Activated naive CD4-positive, alpha-beta T cell treated with anti-CD3 and anti-CD28 coated beads for 36 hours (primary cell): ENCODE data around the gene GAL. TPM values are rescaled to one million over a fixed set of nuclear protein-coding genes. Genes with fewer than 3 reads are reported as not detected.

Experiments
- CTCF ChIA-PET: fragments of 350-600 bp; sonication (Branson Sonifier 250); formaldehyde crosslinking; loops from one replicate; lab custom pipeline; 2021; ENCODE audit warnings: antibody characterized with exemption; lab: Charles Lee
- DNase-seq: peaks from one replicate; pipeline ENCODE4 v3.0.0-alpha.2; 2020
- H3K27ac Mint-ChIP-seq: one replicate; pipeline ENCODE4 v1.8.0; 2021; ENCODE audit warnings: mild to moderate bottlenecking, mixed read lengths
- H3K27me3 Mint-ChIP-seq: one replicate; pipeline ENCODE4 v1.8.0; 2021; ENCODE audit warnings: low read depth, mixed read lengths
- H3K36me3 Mint-ChIP-seq: one replicate; pipeline ENCODE4 v1.8.0; 2021; ENCODE audit warnings: low read depth, mixed read lengths
- H3K4me1 Mint-ChIP-seq: one replicate; pipeline ENCODE4 v1.8.0; 2021; ENCODE audit warnings: low read depth, mixed read lengths
- H3K4me3 Mint-ChIP-seq: one replicate; pipeline ENCODE4 v1.8.0; 2021; ENCODE audit warnings: mild to moderate bottlenecking, moderate library complexity, mixed read lengths
- H3K9me3 Mint-ChIP-seq: one replicate; pipeline ENCODE4 v1.8.0; 2021; ENCODE audit warnings: mixed read lengths
- intact Hi-C: fragments of 100-400 bp; cut with micrococcal nuclease; formaldehyde crosslinking; loops from one replicate; pipeline ENCODE4 v1.15.1; 2023
- total RNA-seq, 2 experiments: library from RNA; stranded (reverse); gene quantifications; one replicate each; pipeline ENCODE4 v1.2.3, GENCODE V29; 2021

The GAL gene
- total RNA-seq, 2 experiments from 2014 or later, result 3.6 to 3.9 TPM

- H3K4me3 Mint-ChIP-seq, result no peak overlapping the region
- intact Hi-C loops, result no loop called here
- no peak for DNase-seq
- H3K4me1 Mint-ChIP-seq, result no peaks in the 10 kb centered on the region
- no peaks in the 10 kb centered on the region for H3K27me3 Mint-ChIP-seq
- CTCF ChIA-PET, result no interaction called here
- H3K27ac Mint-ChIP-seq, result no peak overlapping the region
- H3K36me3 Mint-ChIP-seq, result no peaks in the 10 kb centered on the region
- H3K9me3 Mint-ChIP-seq, result no peaks in the 10 kb centered on the region
Measured at GRCh38 chr11:68661014-68661413, 23.3 kb upstream of the GAL start.

- CTCF ChIA-PET, result no interaction called here
- Mint-ChIP-seq H3K4me1 (no peaks in the 10 kb centered on the region), H3K9me3 (no peaks in the 10 kb centered on the region), H3K27ac (no peak overlapping the region), H3K27me3 (no peaks in the 10 kb centered on the region), H3K36me3 (no peaks in the 10 kb centered on the region), H3K4me3 (no peak overlapping the region)
- DNase-seq, result no peak
- intact Hi-C loops, result no loop called here
Measured at GRCh38 chr11:68661697-68662603, 22.4 kb upstream of the GAL start.

GRCh38 chr11:68663482-68664010 lies 20.8 kb upstream of the GAL start:
- no peaks in the 10 kb centered on the region for H3K27me3 Mint-ChIP-seq
- CTCF ChIA-PET, result no interaction called here
- DNase-seq, result no peak

GRCh38 chr11:68664141-68664540 lies 20.2 kb upstream of the GAL start:
- Mint-ChIP-seq H3K4me3 (no peak overlapping the region), H3K4me1 (no peaks in the 10 kb centered on the region), H3K9me3 (no peaks in the 10 kb centered on the region), H3K27ac (no peak overlapping the region), H3K36me3 (no peaks in the 10 kb centered on the region), H3K27me3 (no peaks in the 10 kb centered on the region)
- intact Hi-C loops, result no loop called here
- CTCF ChIA-PET, result no interaction called here
- no peak for DNase-seq

More at GRCh38 chr11:68663482-68664010, 20.8 kb upstream of the GAL start:
- intact Hi-C loops, result no loop called here
- no peak overlapping the region for H3K27ac Mint-ChIP-seq
- no peaks in the 10 kb centered on the region for H3K9me3 Mint-ChIP-seq
- no peak overlapping the region for H3K4me3 Mint-ChIP-seq
- H3K4me1 Mint-ChIP-seq, result no peaks in the 10 kb centered on the region
- H3K36me3 Mint-ChIP-seq, result no peaks in the 10 kb centered on the region

GRCh38 chr11:68664906-68665305 lies 19.4 kb upstream of the GAL start:
- CTCF ChIA-PET, result interaction anchor here (0.6 kb wide), 1 partner anchor 214 kb away, joined by 3 read pairs; no protein-coding TSS in a partner anchor
- H3K9me3 Mint-ChIP-seq, result no peaks in the 10 kb centered on the region
- no peaks in the 10 kb centered on the region for H3K4me1 Mint-ChIP-seq
- no peak overlapping the region for H3K4me3 Mint-ChIP-seq
- H3K27ac Mint-ChIP-seq, result no peak overlapping the region
- H3K27me3 Mint-ChIP-seq, result no peaks in the 10 kb centered on the region
- no peak for DNase-seq
- intact Hi-C loops, result no loop called here
- H3K36me3 Mint-ChIP-seq, result no peaks in the 10 kb centered on the region

GRCh38 chr11:68665436-68665835 lies 18.9 kb upstream of the GAL start:
- no peak for DNase-seq
- H3K9me3 Mint-ChIP-seq, result no peaks in the 10 kb centered on the region
- intact Hi-C loops, result no loop called here
- H3K27me3 Mint-ChIP-seq, result no peaks in the 10 kb centered on the region
- no peaks in the 10 kb centered on the region for H3K4me1 Mint-ChIP-seq
- no peak overlapping the region for H3K4me3 Mint-ChIP-seq
- H3K36me3 Mint-ChIP-seq, result no peaks in the 10 kb centered on the region
- H3K27ac Mint-ChIP-seq, result no peak overlapping the region
- CTCF ChIA-PET, result interaction anchor here (0.6 kb wide), 1 partner anchor 214 kb away, joined by 3 read pairs; no protein-coding TSS in a partner anchor

- DNase-seq, result no peak
- H3K36me3 Mint-ChIP-seq, result no peaks in the 10 kb centered on the region
- no peaks in the 10 kb centered on the region for H3K9me3 Mint-ChIP-seq
- H3K27ac Mint-ChIP-seq, result no peak overlapping the region
- no peak overlapping the region for H3K4me3 Mint-ChIP-seq
- CTCF ChIA-PET, result no interaction called here
- intact Hi-C loops, result no loop called here
- H3K27me3 Mint-ChIP-seq, result no peaks in the 10 kb centered on the region
- no peaks in the 10 kb centered on the region for H3K4me1 Mint-ChIP-seq
Measured at GRCh38 chr11:68666849-68667248, 17.5 kb upstream of the GAL start.

- no peaks in the 10 kb centered on the region for H3K4me1 Mint-ChIP-seq
- H3K27ac Mint-ChIP-seq, result no peak overlapping the region
- no peak for DNase-seq
- intact Hi-C loops, result no loop called here
- no peaks in the 10 kb centered on the region for H3K9me3 Mint-ChIP-seq
- no peak overlapping the region for H3K4me3 Mint-ChIP-seq
- H3K36me3 Mint-ChIP-seq, result no peaks in the 10 kb centered on the region
- CTCF ChIA-PET, result no interaction called here
- no peaks in the 10 kb centered on the region for H3K27me3 Mint-ChIP-seq
Measured at GRCh38 chr11:68667511-68668500, 16.5 kb upstream of the GAL start.

GRCh38 chr11:68669301-68670090 lies 14.8 kb upstream of the GAL start:
- Mint-ChIP-seq H3K27ac (no peak overlapping the region), H3K36me3 (no peaks in the 10 kb centered on the region), H3K27me3 (no peaks in the 10 kb centered on the region), H3K4me1 (no peaks in the 10 kb centered on the region), H3K9me3 (peaks cover 2% of the 10 kb centered on the region), H3K4me3 (no peak overlapping the region)
- CTCF ChIA-PET, result no interaction called here
- no peak for DNase-seq
- intact Hi-C loops, result no loop called here

- intact Hi-C loops, result no loop called here
Measured at GRCh38 chr11:68670208-68670992, 13.9 kb upstream of the GAL start.

GRCh38 chr11:68673306-68673945 lies 10.9 kb upstream of the GAL start:
- Mint-ChIP-seq H3K36me3 (no peaks in the 10 kb centered on the region), H3K9me3 (peaks cover 2% of the 10 kb centered on the region), H3K27ac (no peak overlapping the region), H3K4me1 (no peaks in the 10 kb centered on the region), H3K27me3 (no peaks in the 10 kb centered on the region), H3K4me3 (no peak overlapping the region)
- DNase-seq, result no peak
- intact Hi-C loops, result no loop called here
- CTCF ChIA-PET, result no interaction called here

More at GRCh38 chr11:68670208-68670992, 13.9 kb upstream of the GAL start:
- peaks cover 2% of the 10 kb centered on the region for H3K9me3 Mint-ChIP-seq
- no peaks in the 10 kb centered on the region for H3K36me3 Mint-ChIP-seq
- H3K27ac Mint-ChIP-seq, result no peak overlapping the region
- no peak for DNase-seq
- CTCF ChIA-PET, result no interaction called here
- no peaks in the 10 kb centered on the region for H3K27me3 Mint-ChIP-seq
- H3K4me3 Mint-ChIP-seq, result no peak overlapping the region
- H3K4me1 Mint-ChIP-seq, result no peaks in the 10 kb centered on the region
